ENCODE data around the gene SHC2. TPM values are rescaled to one million over a fixed set of nuclear protein-coding genes. Genes with fewer than 3 reads are reported as not detected.

SHC2 gene
- total RNA-seq, 1 donor from 2014 or later: 24.0 TPM

GRCh38 chr19:494171-495080 is 33.6 kb upstream of the SHC2 start:
- intact Hi-C loops (cut with DNase I): no loop called here
- H3K4me3 ChIP-seq: no peak overlapping the region
- H3K27ac ChIP-seq: no peak overlapping the region
- ATAC-seq (no peak), DNase-seq (no peak)
- H3K4me1 ChIP-seq: peaks cover 8% of the 10 kb centered on the region
- no peak for TF ChIP-seq CTCF (IDR thresholded peaks at IDR 0.05)
- peaks cover 35% of the 10 kb centered on the region for H3K27me3 ChIP-seq (ENCODE audit: low read depth)
- no peaks in the 10 kb centered on the region for H3K36me3 ChIP-seq
- no peaks in the 10 kb centered on the region for H3K9me3 ChIP-seq

- Histone ChIP-seq H3K4me3 (no peak overlapping the region), H3K9me3 (no peaks in the 10 kb centered on the region), H3K27me3 (ENCODE audit: low read depth) (peaks cover 26% of the 10 kb centered on the region), H3K4me1 (peaks cover 8% of the 10 kb centered on the region), H3K27ac (no peak overlapping the region), H3K36me3 (no peaks in the 10 kb centered on the region)
- intact Hi-C loops (cut with DNase I): no loop called here
- DNase-seq (no peak), ATAC-seq (no peak)
- no peak for TF ChIP-seq CTCF (IDR thresholded peaks at IDR 0.05)
Observed at GRCh38 chr19:493391-494170, 32.7 kb upstream of the SHC2 start.

- intact Hi-C loops (cut with DNase I): no loop called here
- Histone ChIP-seq H3K36me3 (no peaks in the 10 kb centered on the region), H3K27me3 (ENCODE audit: low read depth) (peaks cover 13% of the 10 kb centered on the region), H3K27ac (no peak overlapping the region), H3K4me3 (no peak overlapping the region), H3K9me3 (no peaks in the 10 kb centered on the region), H3K4me1 (peaks cover 8% of the 10 kb centered on the region)
- no peak for DNase-seq
- no peak for ATAC-seq
- no peak for TF ChIP-seq CTCF (IDR thresholded peaks at IDR 0.05)
Observed at GRCh38 chr19:492091-492531, 31.3 kb upstream of the SHC2 start.

GRCh38 chr19:491146-491741 is 30.4 kb upstream of the SHC2 start:
- intact Hi-C loops (cut with DNase I): no loop called here
- ATAC-seq: no peak
- H3K36me3 ChIP-seq: no peaks in the 10 kb centered on the region
- no peak for TF ChIP-seq CTCF (IDR thresholded peaks at IDR 0.05)
- H3K27me3 ChIP-seq (ENCODE audit: low read depth): peaks cover 12% of the 10 kb centered on the region
- H3K9me3 ChIP-seq: no peaks in the 10 kb centered on the region
- H3K27ac ChIP-seq: no peak overlapping the region
- DNase-seq: no peak
- H3K4me1 ChIP-seq: peaks cover 8% of the 10 kb centered on the region
- H3K4me3 ChIP-seq: no peak overlapping the region

GRCh38 chr19:489418-490196 is 28.8 kb upstream of the SHC2 start:
- H3K4me1 ChIP-seq: peaks cover 8% of the 10 kb centered on the region
- DNase-seq (no peak), ATAC-seq (peak; percentile 47 to 56)
- no peaks in the 10 kb centered on the region for H3K9me3 ChIP-seq
- peak overlapping the region; percentile 95 for H3K4me3 ChIP-seq
- no peaks in the 10 kb centered on the region for H3K36me3 ChIP-seq
- TF ChIP-seq CTCF (IDR thresholded peaks at IDR 0.05): no peak
- peak overlapping the region; percentile 97 for H3K27ac ChIP-seq
- H3K27me3 ChIP-seq (ENCODE audit: low read depth): peaks cover 15% of the 10 kb centered on the region
- intact Hi-C loops (cut with DNase I): no loop called here
